GM23338 (cell line): ENCODE data around the gene IL11RA. TPM values are rescaled to one million over a fixed set of nuclear protein-coding genes. Genes with fewer than 3 reads are reported as not detected.

Experiments used
- ATAC-seq: fragments of 200-7000 bp; cut with Tn5 transposase; 3 replicates; pipeline ENCODE4 v1.9.1; 2020
- DNase-seq: peaks from one replicate; pipeline ENCODE4 v3.0.0-alpha.2; 2015; ENCODE audit warnings: low spot score
- H2AFZ ChIP-seq: fragments of 200-600 bp; sonication (generic); 2 replicates; pipeline ENCODE4 v1.8.0; 2016; ENCODE audit warnings: antibody characterized with exemption, mild to moderate bottlenecking, moderate library complexity
- H3F3A ChIP-seq: fragments of 200-600 bp; sonication (generic); replicated peaks from 2 replicates; pipeline ENCODE4 v1.8.0; 2017; ENCODE audit warnings: antibody characterized with exemption, mixed run types, low read depth
- H3K27ac ChIP-seq: fragments of 200-600 bp; sonication (generic); 2 replicates; pipeline ENCODE4 v1.6.1; 2016; ENCODE audit warnings: low read depth
- H3K27me3 ChIP-seq: fragments of 200-600 bp; sonication (generic); 2 replicates; pipeline ENCODE4 v1.8.0; 2016; ENCODE audit warnings: mild to moderate bottlenecking, mixed run types, moderate library complexity; ENCODE audit not compliant: insufficient read depth
- H3K36me3 ChIP-seq: fragments of 200-600 bp; sonication (generic); 2 replicates; pipeline ENCODE4 v1.8.0; 2016; ENCODE audit warnings: mild to moderate bottlenecking; ENCODE audit not compliant: insufficient read depth
- H3K4me1 ChIP-seq: fragments of 200-600 bp; sonication (generic); 2 replicates; pipeline ENCODE4 v1.8.0; 2016; ENCODE audit warnings: mild to moderate bottlenecking, moderate library complexity; ENCODE audit not compliant: insufficient read depth
- H3K4me2 ChIP-seq: fragments of 200-600 bp; sonication (generic); 2 replicates; pipeline ENCODE4 v1.7.1; 2017; ENCODE audit warnings: mixed run types
- H3K4me3 ChIP-seq: fragments of 200-600 bp; sonication (generic); 2 replicates; pipeline ENCODE4 v1.6.1; 2016; ENCODE audit warnings: mixed run types
- H3K79me2 ChIP-seq: fragments of 200-600 bp; sonication (generic); replicated peaks from 2 replicates; pipeline ENCODE4 v1.8.0; 2017; ENCODE audit warnings: mild to moderate bottlenecking; ENCODE audit not compliant: insufficient read depth
- H3K9me2 ChIP-seq: fragments of 200-600 bp; sonication (generic); 2 replicates; pipeline ENCODE4 v1.8.0; 2017; ENCODE audit not compliant: insufficient read depth
- H4K20me1 ChIP-seq: fragments of 200-600 bp; sonication (generic); replicated peaks from 2 replicates; pipeline ENCODE4 v1.8.0; 2017; ENCODE audit warnings: mild to moderate bottlenecking; ENCODE audit not compliant: insufficient read depth
- H3K27ac Mint-ChIP-seq: 2 replicates; pipeline ENCODE4 v1.8.0; 2020; ENCODE audit warnings: inconsistent platforms, mild to moderate bottlenecking, moderate library complexity, mixed read lengths
- H3K27me3 Mint-ChIP-seq: 3 replicates; pipeline ENCODE4 v1.8.0; 2022; ENCODE audit warnings: low read depth, mild to moderate bottlenecking, moderate library complexity, mixed read lengths, inconsistent platforms; ENCODE audit not compliant: insufficient read depth, poor library complexity
- H3K36me3 Mint-ChIP-seq: 3 replicates; pipeline ENCODE4 v1.8.0; 2021; ENCODE audit warnings: low read depth, mild to moderate bottlenecking, inconsistent platforms, moderate library complexity, mixed read lengths
- H3K4me1 Mint-ChIP-seq: 3 replicates; pipeline ENCODE4 v1.8.0; 2020; ENCODE audit warnings: mild to moderate bottlenecking, inconsistent platforms, mixed read lengths
- H3K4me3 Mint-ChIP-seq: 3 replicates; pipeline ENCODE4 v1.8.0; 2021; ENCODE audit warnings: moderate library complexity, mild to moderate bottlenecking, inconsistent platforms, mixed read lengths
- H3K9me3 Mint-ChIP-seq: 3 replicates; pipeline ENCODE4 v1.8.0; 2020; ENCODE audit warnings: moderate library complexity, mild to moderate bottlenecking, inconsistent platforms, mixed read lengths
- CREB1 ChIP-seq: fragments of 250-450 bp; sonication (Bioruptor Pico); IDR thresholded peaks from 2 replicates; pipeline ENCODE4 v1.5.0; 2020; ENCODE audit warnings: low read depth, mild to moderate bottlenecking, moderate library complexity
- ETS1 ChIP-seq: IDR thresholded peaks from 2 replicates; pipeline ENCODE4 v1.6.1; 2016; ENCODE audit warnings: antibody characterized with exemption
- EZH2 ChIP-seq: fragments of 200-600 bp; sonication (generic); IDR thresholded peaks from one replicate; pipeline ENCODE4 v1.8.0; 2017; ENCODE audit warnings: antibody characterized with exemption, mild to moderate bottlenecking, low read depth; ENCODE audit not compliant: unreplicated experiment
- EZH2phosphoT487 ChIP-seq: fragments of 200-600 bp; sonication (generic); IDR thresholded peaks from one replicate; pipeline ENCODE4 v1.8.1; 2018; ENCODE audit warnings: antibody characterized with exemption; ENCODE audit not compliant: unreplicated experiment
- JUNB ChIP-seq: IDR thresholded peaks from one replicate; pipeline ENCODE4 v1.6.1; 2016; ENCODE audit warnings: antibody characterized with exemption; ENCODE audit not compliant: unreplicated experiment
- NANOG ChIP-seq: IDR thresholded peaks from 2 replicates; pipeline ENCODE4 v1.6.1; 2016; ENCODE audit warnings: antibody characterized with exemption, borderline replicate concordance
- POLR2AphosphoS5 ChIP-seq: IDR thresholded peaks from 2 replicates; pipeline ENCODE4 v1.6.1; 2016; ENCODE audit warnings: antibody characterized with exemption, low read depth
- STAT1 ChIP-seq: IDR thresholded peaks from one replicate; pipeline ENCODE4 v1.6.1; 2016; ENCODE audit warnings: antibody characterized with exemption; ENCODE audit not compliant: unreplicated experiment
- ZNF114 ChIP-seq: fragments of 250-450 bp; sonication (Bioruptor Pico); IDR thresholded peaks from 2 replicates; pipeline ENCODE4 v1.5.0; 2020; ENCODE audit warnings: mild to moderate bottlenecking, moderate library complexity
- ZNF331 ChIP-seq: fragments of 250-450 bp; sonication (Bioruptor Pico); IDR thresholded peaks from 2 replicates; pipeline ENCODE4 v1.5.0; 2020; ENCODE audit warnings: low read depth, mild to moderate bottlenecking, moderate library complexity
- polyA plus RNA-seq: library from polyadenylated mRNA; unstranded; fragments of >200 nt; fragmentation: Nextera tagmentation; extraction: Ambion mirVana; gene quantifications from 2 replicates; pipeline ENCODE4 v1.2.1, GENCODE V29; 2016
- total RNA-seq: library from RNA; depleted of rRNA; stranded (reverse); fragments of >200 nt; shearing (Covaris generic); gene quantifications from 2 replicates; pipeline ENCODE4 v1.2.3, GENCODE V29; 2014
- TF ChIP-seq, protein P1 (sequence below): IDR thresholded peaks from one replicate; pipeline ENCODE4 v1.6.1; 2018; ENCODE audit warnings: antibody characterized with exemption; ENCODE audit not compliant: unreplicated experiment
- TF ChIP-seq, protein P2 (sequence below), 2 experiments: fragments of 200-600 bp in 1 of 2; sonication (generic) in 1 of 2; conservative IDR thresholded peaks; 2 replicates each; pipeline versions ENCODE4 v1.5.1 to v1.6.1; 2016 to 2017; ENCODE audit warnings: antibody characterized with exemption in 2 of 2, low read depth in 2 of 2, mild to moderate bottlenecking in 2 of 2, moderate library complexity in 1 of 2
- TF ChIP-seq, protein P3 (sequence below): fragments of 250-450 bp; sonication (Bioruptor Pico); IDR thresholded peaks from 2 replicates; pipeline ENCODE4 v1.5.0; 2020; ENCODE audit warnings: mild to moderate bottlenecking, moderate library complexity

IL11RA gene
- total and polyA plus RNA-seq, 2 experiments from 2014 or later = 3.1 to 5.8 TPM

- H3K4me1 Mint-ChIP-seq = peaks cover 14% of the 10 kb centered on the region
- Histone ChIP-seq H4K20me1 (no peaks in the 10 kb centered on the region), H3K79me2 (no peaks in the 10 kb centered on the region), H2AFZ (no peak overlapping the region), H3K27ac (no peak overlapping the region), H3K27me3 (no peaks in the 10 kb centered on the region), H3K36me3 (no peaks in the 10 kb centered on the region), H3K9me2 (no peaks in the 10 kb centered on the region), H3K4me1 (peaks cover 10% of the 10 kb centered on the region), H3K4me2 (no peak overlapping the region), H3F3A (no peaks in the 10 kb centered on the region), H3K4me3 (no peak overlapping the region)
- TF ChIP-seq ZNF331 (CRISPR knock-in tag) = no peak
- no peak for TF ChIP-seq STAT1
- no peak for TF ChIP-seq JUNB
- TF ChIP-seq, protein P1, sequence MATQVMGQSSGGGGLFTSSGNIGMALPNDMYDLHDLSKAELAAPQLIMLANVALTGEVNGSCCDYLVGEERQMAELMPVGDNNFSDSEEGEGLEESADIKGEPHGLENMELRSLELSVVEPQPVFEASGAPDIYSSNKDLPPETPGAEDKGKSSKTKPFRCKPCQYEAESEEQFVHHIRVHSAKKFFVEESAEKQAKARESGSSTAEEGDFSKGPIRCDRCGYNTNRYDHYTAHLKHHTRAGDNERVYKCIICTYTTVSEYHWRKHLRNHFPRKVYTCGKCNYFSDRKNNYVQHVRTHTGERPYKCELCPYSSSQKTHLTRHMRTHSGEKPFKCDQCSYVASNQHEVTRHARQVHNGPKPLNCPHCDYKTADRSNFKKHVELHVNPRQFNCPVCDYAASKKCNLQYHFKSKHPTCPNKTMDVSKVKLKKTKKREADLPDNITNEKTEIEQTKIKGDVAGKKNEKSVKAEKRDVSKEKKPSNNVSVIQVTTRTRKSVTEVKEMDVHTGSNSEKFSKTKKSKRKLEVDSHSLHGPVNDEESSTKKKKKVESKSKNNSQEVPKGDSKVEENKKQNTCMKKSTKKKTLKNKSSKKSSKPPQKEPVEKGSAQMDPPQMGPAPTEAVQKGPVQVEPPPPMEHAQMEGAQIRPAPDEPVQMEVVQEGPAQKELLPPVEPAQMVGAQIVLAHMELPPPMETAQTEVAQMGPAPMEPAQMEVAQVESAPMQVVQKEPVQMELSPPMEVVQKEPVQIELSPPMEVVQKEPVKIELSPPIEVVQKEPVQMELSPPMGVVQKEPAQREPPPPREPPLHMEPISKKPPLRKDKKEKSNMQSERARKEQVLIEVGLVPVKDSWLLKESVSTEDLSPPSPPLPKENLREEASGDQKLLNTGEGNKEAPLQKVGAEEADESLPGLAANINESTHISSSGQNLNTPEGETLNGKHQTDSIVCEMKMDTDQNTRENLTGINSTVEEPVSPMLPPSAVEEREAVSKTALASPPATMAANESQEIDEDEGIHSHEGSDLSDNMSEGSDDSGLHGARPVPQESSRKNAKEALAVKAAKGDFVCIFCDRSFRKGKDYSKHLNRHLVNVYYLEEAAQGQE = no peak
- TF ChIP-seq ETS1 = no peak
- TF ChIP-seq CREB1 (CRISPR knock-in tag) = no peak
- TF ChIP-seq EZH2phosphoT487 = no peak
- TF ChIP-seq, protein P2, sequence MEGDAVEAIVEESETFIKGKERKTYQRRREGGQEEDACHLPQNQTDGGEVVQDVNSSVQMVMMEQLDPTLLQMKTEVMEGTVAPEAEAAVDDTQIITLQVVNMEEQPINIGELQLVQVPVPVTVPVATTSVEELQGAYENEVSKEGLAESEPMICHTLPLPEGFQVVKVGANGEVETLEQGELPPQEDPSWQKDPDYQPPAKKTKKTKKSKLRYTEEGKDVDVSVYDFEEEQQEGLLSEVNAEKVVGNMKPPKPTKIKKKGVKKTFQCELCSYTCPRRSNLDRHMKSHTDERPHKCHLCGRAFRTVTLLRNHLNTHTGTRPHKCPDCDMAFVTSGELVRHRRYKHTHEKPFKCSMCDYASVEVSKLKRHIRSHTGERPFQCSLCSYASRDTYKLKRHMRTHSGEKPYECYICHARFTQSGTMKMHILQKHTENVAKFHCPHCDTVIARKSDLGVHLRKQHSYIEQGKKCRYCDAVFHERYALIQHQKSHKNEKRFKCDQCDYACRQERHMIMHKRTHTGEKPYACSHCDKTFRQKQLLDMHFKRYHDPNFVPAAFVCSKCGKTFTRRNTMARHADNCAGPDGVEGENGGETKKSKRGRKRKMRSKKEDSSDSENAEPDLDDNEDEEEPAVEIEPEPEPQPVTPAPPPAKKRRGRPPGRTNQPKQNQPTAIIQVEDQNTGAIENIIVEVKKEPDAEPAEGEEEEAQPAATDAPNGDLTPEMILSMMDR (conservative IDR thresholded peaks at IDR 0.05; ENCODE audit: low read depth in 2 of 2) = no peak
- no peak for TF ChIP-seq EZH2
- TF ChIP-seq, protein P3, sequence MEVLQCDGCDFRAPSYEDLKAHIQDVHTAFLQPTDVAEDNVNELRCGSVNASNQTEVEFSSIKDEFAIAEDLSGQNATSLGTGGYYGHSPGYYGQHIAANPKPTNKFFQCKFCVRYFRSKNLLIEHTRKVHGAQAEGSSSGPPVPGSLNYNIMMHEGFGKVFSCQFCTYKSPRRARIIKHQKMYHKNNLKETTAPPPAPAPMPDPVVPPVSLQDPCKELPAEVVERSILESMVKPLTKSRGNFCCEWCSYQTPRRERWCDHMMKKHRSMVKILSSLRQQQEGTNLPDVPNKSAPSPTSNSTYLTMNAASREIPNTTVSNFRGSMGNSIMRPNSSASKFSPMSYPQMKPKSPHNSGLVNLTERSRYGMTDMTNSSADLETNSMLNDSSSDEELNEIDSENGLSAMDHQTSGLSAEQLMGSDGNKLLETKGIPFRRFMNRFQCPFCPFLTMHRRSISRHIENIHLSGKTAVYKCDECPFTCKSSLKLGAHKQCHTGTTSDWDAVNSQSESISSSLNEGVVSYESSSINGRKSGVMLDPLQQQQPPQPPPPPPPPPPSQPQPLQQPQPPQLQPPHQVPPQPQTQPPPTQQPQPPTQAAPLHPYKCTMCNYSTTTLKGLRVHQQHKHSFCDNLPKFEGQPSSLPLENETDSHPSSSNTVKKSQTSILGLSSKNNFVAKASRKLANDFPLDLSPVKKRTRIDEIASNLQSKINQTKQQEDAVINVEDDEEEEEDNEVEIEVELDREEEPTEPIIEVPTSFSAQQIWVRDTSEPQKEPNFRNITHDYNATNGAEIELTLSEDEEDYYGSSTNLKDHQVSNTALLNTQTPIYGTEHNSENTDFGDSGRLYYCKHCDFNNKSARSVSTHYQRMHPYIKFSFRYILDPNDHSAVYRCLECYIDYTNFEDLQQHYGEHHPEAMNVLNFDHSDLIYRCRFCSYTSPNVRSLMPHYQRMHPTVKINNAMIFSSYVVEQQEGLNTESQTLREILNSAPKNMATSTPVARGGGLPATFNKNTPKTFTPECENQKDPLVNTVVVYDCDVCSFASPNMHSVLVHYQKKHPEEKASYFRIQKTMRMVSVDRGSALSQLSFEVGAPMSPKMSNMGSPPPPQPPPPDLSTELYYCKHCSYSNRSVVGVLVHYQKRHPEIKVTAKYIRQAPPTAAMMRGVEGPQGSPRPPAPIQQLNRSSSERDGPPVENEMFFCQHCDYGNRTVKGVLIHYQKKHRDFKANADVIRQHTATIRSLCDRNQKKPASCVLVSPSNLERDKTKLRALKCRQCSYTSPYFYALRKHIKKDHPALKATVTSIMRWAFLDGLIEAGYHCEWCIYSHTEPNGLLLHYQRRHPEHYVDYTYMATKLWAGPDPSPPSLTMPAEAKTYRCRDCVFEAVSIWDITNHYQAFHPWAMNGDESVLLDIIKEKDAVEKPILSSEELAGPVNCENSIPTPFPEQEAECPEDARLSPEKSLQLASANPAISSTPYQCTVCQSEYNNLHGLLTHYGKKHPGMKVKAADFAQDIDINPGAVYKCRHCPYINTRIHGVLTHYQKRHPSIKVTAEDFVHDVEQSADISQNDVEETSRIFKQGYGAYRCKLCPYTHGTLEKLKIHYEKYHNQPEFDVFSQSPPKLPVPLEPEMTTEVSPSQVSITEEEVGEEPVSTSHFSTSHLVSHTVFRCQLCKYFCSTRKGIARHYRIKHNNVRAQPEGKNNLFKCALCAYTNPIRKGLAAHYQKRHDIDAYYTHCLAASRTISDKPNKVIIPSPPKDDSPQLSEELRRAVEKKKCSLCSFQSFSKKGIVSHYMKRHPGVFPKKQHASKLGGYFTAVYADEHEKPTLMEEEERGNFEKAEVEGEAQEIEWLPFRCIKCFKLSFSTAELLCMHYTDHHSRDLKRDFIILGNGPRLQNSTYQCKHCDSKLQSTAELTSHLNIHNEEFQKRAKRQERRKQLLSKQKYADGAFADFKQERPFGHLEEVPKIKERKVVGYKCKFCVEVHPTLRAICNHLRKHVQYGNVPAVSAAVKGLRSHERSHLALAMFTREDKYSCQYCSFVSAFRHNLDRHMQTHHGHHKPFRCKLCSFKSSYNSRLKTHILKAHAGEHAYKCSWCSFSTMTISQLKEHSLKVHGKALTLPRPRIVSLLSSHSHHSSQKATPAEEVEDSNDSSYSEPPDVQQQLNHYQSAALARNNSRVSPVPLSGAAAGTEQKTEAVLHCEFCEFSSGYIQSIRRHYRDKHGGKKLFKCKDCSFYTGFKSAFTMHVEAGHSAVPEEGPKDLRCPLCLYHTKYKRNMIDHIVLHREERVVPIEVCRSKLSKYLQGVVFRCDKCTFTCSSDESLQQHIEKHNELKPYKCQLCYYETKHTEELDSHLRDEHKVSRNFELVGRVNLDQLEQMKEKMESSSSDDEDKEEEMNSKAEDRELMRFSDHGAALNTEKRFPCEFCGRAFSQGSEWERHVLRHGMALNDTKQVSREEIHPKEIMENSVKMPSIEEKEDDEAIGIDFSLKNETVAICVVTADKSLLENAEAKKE (CRISPR knock-in tag) = no peak
- no peak for TF ChIP-seq NANOG
- no peak for TF ChIP-seq POLR2AphosphoS5
- no peak for TF ChIP-seq ZNF114 (CRISPR knock-in tag)
- no peaks in the 10 kb centered on the region for H3K9me3 Mint-ChIP-seq
- ATAC-seq (no peak), DNase-seq (no peak)
- H3K27ac Mint-ChIP-seq = 0 out of 2 replicates have a peak overlapping the region, but pooled peaks have one; percentile 10
- peaks cover 5% of the 10 kb centered on the region for H3K27me3 Mint-ChIP-seq
- no peaks in the 10 kb centered on the region for H3K36me3 Mint-ChIP-seq
- H3K4me3 Mint-ChIP-seq = no peak overlapping the region
Observed at GRCh38 chr9:34689116-34689470, 37.1 kb downstream of the IL11RA start.
